Right atrium auricular region (tissue), 2 donors: ENCODE results near the gene FKBP15. TPM values are rescaled to one million over a fixed set of nuclear protein-coding genes. Genes with fewer than 3 reads are reported as not detected.
"Not testable (repeated sequence)": the region's sequence is repeated elsewhere in the genome, so short reads cannot be mapped to it uniquely, and the experiment has no call there.

ENCODE experiments used
- DNase-seq: peaks from one replicate; pipeline ENCODE4 v3.0.0-alpha.2; 2019; ENCODE audit warnings: low spot score
- H3K27ac ChIP-seq, 2 donors: fragments of 200-600 bp; sonication (generic); 1 replicate in 1 of 2; 2 replicates in 1 of 2; pipeline ENCODE4 v1.5.1; 2016 to 2019
- H3K27me3 ChIP-seq, 2 donors: fragments of 200-600 bp; sonication (generic); one replicate each; pipeline versions ENCODE4 v1.5.1 to v1.6.0; 2017 to 2019
- H3K36me3 ChIP-seq: fragments of 200-600 bp; sonication (generic); one replicate; pipeline ENCODE4 v1.5.1; 2016
- H3K4me1 ChIP-seq, 2 donors: fragments of 200-600 bp; sonication (generic); one replicate each; pipeline versions ENCODE4 v1.5.1 to v1.6.0; 2017 to 2019
- H3K4me3 ChIP-seq, 2 donors: fragments of 200-600 bp; sonication (generic); 1 replicate in 1 of 2; 2 replicates in 1 of 2; pipeline ENCODE4 v1.5.1; 2017 to 2019; ENCODE audit warnings: mild to moderate bottlenecking in 1 of 2, moderate library complexity in 1 of 2
- H3K9me3 ChIP-seq, 2 donors: fragments of 200-600 bp; sonication (generic); one replicate each; pipeline ENCODE4 v1.5.1; 2019
- total RNA-seq, 2 donors: library from RNA; depleted of rRNA; stranded (reverse); fragments of >200 nt; gene quantifications; one replicate each; pipeline ENCODE4 v1.1.0, GENCODE V29; 2016
- TF ChIP-seq, protein P1 (sequence below), 2 donors: fragments of 200-600 bp; sonication (generic); IDR thresholded peaks; one replicate each; pipeline ENCODE4 v1.5.1; 2019; ENCODE audit warnings: antibody characterized with exemption in 2 of 2

Gene FKBP15
- total RNA-seq, 2 donors from 2014 or later, result 14.7 to 16.6 TPM

DNA sequence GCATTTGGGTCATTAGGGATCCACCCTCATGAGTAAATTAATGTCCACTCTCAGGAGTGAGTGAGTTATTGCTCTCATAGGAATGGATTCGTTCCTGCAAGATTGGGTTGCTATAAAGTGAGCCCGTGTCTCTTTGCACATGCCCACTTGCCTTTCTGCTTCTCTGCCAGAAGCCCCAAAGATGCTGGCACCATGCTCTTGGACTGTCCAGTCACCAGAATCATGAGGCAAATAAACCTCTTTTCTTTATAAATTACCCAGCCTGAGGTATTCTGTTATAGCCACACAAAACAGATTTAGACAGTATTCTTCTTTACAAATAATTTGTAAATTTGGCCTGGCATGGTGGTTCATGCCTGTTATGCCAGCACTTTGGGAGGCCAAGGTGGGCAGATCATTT, 29.7 kb upstream of the FKBP15 start:
- H3K36me3 ChIP-seq, result no peaks in the 10 kb centered on the region
- H3K4me3 ChIP-seq, result no peak overlapping the region
- no peaks in the 10 kb centered on the region for H3K9me3 ChIP-seq
- DNase-seq, result no peak
- H3K27me3 ChIP-seq, result no peaks in the 10 kb centered on the region
- H3K4me1 ChIP-seq, result no peaks in the 10 kb centered on the region
- TF ChIP-seq, protein P1, sequence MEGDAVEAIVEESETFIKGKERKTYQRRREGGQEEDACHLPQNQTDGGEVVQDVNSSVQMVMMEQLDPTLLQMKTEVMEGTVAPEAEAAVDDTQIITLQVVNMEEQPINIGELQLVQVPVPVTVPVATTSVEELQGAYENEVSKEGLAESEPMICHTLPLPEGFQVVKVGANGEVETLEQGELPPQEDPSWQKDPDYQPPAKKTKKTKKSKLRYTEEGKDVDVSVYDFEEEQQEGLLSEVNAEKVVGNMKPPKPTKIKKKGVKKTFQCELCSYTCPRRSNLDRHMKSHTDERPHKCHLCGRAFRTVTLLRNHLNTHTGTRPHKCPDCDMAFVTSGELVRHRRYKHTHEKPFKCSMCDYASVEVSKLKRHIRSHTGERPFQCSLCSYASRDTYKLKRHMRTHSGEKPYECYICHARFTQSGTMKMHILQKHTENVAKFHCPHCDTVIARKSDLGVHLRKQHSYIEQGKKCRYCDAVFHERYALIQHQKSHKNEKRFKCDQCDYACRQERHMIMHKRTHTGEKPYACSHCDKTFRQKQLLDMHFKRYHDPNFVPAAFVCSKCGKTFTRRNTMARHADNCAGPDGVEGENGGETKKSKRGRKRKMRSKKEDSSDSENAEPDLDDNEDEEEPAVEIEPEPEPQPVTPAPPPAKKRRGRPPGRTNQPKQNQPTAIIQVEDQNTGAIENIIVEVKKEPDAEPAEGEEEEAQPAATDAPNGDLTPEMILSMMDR (IDR thresholded peaks at IDR 0.05), result no peak
- H3K27ac ChIP-seq, result no peak overlapping the region

DNA sequence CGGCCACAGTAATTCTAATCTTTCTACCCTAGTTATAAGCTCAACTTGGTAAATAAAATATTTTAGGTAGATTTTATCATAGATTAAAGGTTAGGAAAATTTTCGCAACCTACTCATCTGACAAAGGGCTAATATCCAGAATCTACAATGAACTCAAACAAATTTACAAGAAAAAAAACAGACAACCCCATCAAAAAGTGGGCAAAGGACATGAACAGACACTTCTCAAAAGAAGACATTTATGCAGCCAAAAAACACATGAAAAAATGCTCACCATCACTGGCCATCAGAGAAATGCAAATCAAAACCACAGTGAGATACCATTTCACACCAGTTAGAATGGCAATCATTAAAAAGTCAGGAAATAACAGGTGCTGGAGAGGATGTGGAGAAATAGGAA, 28.6 kb upstream of the FKBP15 start:
- H3K27ac ChIP-seq, H3K4me1 ChIP-seq, H3K36me3 ChIP-seq, H3K27me3 ChIP-seq, H3K9me3 ChIP-seq, H3K4me3 ChIP-seq, DNase-seq: not testable (repeated sequence)

DNA sequence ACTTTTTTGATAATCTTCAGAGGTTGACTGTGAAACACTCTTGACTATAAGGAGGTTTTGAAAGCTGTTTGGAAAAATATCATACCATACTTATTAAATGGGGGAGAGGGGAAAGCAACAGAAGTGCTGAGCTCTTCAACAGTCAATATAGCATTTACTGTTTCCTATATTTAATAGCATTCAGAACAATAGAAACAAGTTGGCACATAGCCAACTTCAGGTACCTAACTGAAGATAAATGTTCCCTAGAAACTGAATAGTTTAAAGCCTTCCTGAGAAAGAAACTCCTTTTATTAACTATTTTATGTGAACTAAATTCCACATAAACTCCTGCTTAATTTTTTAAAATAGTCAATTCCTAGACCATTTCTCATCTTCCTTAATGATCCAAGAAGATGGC, 26.6 kb upstream of the FKBP15 start:
- no peak overlapping the region for H3K27ac ChIP-seq
- no peaks in the 10 kb centered on the region for H3K4me1 ChIP-seq
- no peaks in the 10 kb centered on the region for H3K27me3 ChIP-seq
- no peaks in the 10 kb centered on the region for H3K36me3 ChIP-seq
- no peak overlapping the region for H3K4me3 ChIP-seq
- DNase-seq, result no peak
- no peaks in the 10 kb centered on the region for H3K9me3 ChIP-seq
- TF ChIP-seq, protein P1 (IDR thresholded peaks at IDR 0.05), result no peak

DNA sequence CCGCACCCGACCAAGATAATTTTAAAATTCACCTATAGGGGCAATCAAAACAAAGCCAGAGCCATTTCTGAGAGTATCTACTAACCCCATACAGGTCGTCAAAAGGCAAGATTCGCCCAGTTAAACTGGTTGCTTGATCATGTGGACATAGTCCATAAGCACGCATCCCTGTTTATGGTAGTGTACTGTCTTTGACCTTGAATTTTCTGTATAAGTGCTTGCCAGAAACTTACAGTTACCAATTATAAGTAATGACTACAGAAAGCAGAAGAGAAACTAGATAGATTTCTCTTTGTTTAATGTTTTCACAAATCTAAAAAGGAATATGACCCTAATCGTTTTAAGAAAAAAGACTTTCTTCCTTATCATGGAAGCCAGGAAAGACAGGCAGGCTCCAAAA, 25.9 kb upstream of the FKBP15 start:
- no peaks in the 10 kb centered on the region for H3K9me3 ChIP-seq
- H3K36me3 ChIP-seq, result no peaks in the 10 kb centered on the region
- no peak overlapping the region for H3K4me3 ChIP-seq
- no peaks in the 10 kb centered on the region for H3K4me1 ChIP-seq
- TF ChIP-seq, protein P1 (IDR thresholded peaks at IDR 0.05), result no peak
- no peaks in the 10 kb centered on the region for H3K27me3 ChIP-seq
- H3K27ac ChIP-seq, result no peak overlapping the region
- no peak for DNase-seq

DNA sequence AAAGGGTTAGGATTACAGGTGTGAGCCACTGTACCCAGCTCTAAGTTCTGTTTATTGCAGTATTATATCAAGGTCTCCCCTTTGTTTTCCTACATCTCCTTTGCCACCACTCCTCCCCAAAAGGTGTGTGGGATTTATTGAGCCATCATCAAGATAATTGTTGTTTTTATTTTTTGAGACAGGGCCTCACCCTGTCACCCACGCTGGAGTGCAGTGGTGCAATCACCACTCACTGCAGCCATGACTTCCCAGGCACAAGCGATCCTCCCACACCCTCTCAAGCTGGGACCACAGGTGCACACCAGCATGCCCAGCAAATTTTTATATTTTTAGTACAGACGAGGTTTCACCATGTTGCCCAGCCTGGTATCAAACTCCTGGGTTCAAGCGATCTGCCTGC, 24.8 kb upstream of the FKBP15 start:
- Histone ChIP-seq H3K4me1 (no peaks in the 10 kb centered on the region), H3K9me3 (no peaks in the 10 kb centered on the region), H3K27ac (no peak overlapping the region), H3K27me3 (no peaks in the 10 kb centered on the region), H3K36me3 (no peaks in the 10 kb centered on the region), H3K4me3 (no peak overlapping the region)
- DNase-seq, result no peak
- TF ChIP-seq, protein P1 (IDR thresholded peaks at IDR 0.05), result no peak

DNA sequence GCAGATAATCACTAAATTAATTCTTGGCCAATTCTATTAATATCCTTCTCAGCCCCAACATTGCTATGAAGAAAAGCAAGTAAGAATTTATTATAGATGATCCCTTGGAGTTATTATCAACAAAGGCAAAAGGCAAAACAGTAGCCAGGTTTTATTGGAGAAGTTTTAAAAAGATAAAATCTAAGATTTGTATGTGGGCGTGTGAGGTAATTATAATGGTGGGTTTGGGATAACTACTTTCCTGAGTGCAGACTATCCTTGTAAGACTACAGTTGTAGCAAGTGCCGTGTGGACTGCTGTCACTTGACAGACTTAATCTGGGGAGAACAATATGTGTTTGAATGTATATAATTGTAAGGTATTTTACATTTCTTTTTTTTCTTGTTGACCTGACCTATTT, 23.5 kb upstream of the FKBP15 start:
- Histone ChIP-seq H3K36me3 (no peaks in the 10 kb centered on the region), H3K9me3 (no peaks in the 10 kb centered on the region), H3K4me1 (no peaks in the 10 kb centered on the region), H3K27ac (no peak overlapping the region), H3K27me3 (no peaks in the 10 kb centered on the region), H3K4me3 (no peak overlapping the region)
- TF ChIP-seq, protein P1 (IDR thresholded peaks at IDR 0.05), result no peak
- no peak for DNase-seq
